K562 (cell line): ENCODE data around the gene CD300A. TPM values are rescaled to one million over a fixed set of nuclear protein-coding genes. Genes with fewer than 3 reads are reported as not detected.

Experiments used
- ARID1B ChIP-seq: fragments of 450-650 bp; IDR thresholded peaks from 2 replicates; pipeline ENCODE4 v1.6.1; 2016; ENCODE audit warnings: antibody characterized with exemption, mild to moderate bottlenecking, inconsistent platforms
- BRF1 ChIP-seq: IDR thresholded peaks from 3 replicates; pipeline ENCODE4 v1.6.1; 2011; ENCODE audit warnings: borderline replicate concordance, mild to moderate bottlenecking; ENCODE audit not compliant: insufficient read length; ENCODE audit errors: extremely low read depth
- DIDO1 ChIP-seq: fragments of 450-650 bp; IDR thresholded peaks from 2 replicates; pipeline ENCODE4 v1.6.1; 2016; ENCODE audit warnings: low read depth, missing biosample characterization, missing genetic modification characterization
- EWSR1 ChIP-seq: fragments of 450-650 bp; IDR thresholded peaks from 2 replicates; pipeline ENCODE4 v1.6.1; 2018; ENCODE audit warnings: borderline replicate concordance, mild to moderate bottlenecking, low read depth, moderate library complexity; ENCODE audit not compliant: partially characterized antibody
- HDGF ChIP-seq: fragments of 450-650 bp; IDR thresholded peaks from 2 replicates; pipeline ENCODE4 v1.6.1; 2016
- HNRNPH1 ChIP-seq: fragments of 200-400 bp; formaldehyde crosslinking; optimal IDR thresholded peaks from 2 replicates; pipeline ENCODE3; 2017; ENCODE audit warnings: low read depth, mild to moderate bottlenecking, low read length, moderate library complexity
- KLF13 ChIP-seq: fragments of 450-650 bp; IDR thresholded peaks from 2 replicates; pipeline ENCODE4 v1.6.1; 2016; ENCODE audit warnings: missing genetic modification characterization, low read depth, mild to moderate bottlenecking, missing compliant biosample characterization, moderate library complexity, borderline replicate concordance
- MAFK ChIP-seq: IDR thresholded peaks from 2 replicates; pipeline ENCODE4 v1.6.1; 2011; ENCODE audit warnings: low read length, improper control_type of control experiment
- NFIX ChIP-seq: fragments of 250-450 bp; sonication (Bioruptor Pico); IDR thresholded peaks from 2 replicates; pipeline ENCODE4 v1.4.0; 2020; ENCODE audit warnings: low read depth, mild to moderate bottlenecking, moderate library complexity
- REST ChIP-seq, 2 experiments: fragments of 450-650 bp; formaldehyde crosslinking in 1 of 2; IDR thresholded peaks; 2 replicates each; pipeline versions ENCODE4 v1.4.0 to v1.6.1; 2014 to 2020; ENCODE audit warnings: mild to moderate bottlenecking in 2 of 2, borderline replicate concordance in 1 of 2, low read depth in 1 of 2
- SMAD3 ChIP-seq: fragments of 450-650 bp; formaldehyde crosslinking; conservative IDR thresholded peaks from 2 replicates; pipeline ENCODE4 v1.4.0; 2020; ENCODE audit warnings: mild to moderate bottlenecking
- ZFX ChIP-seq: sonication (generic); formaldehyde crosslinking; IDR thresholded peaks from 2 replicates; pipeline ENCODE4 v1.8.0; 2022; ENCODE audit warnings: mild to moderate bottlenecking, missing genetic modification reagents, moderate library complexity
- ZNF146 ChIP-seq: IDR thresholded peaks from one replicate; pipeline ENCODE4 v1.6.1; 2018; ENCODE audit warnings: missing compliant biosample characterization; ENCODE audit not compliant: unreplicated experiment
- polyA plus RNA-seq, 8 experiments: library from polyadenylated mRNA; depleted of rRNA in 4 of 8; stranded (reverse) in 5 of 8; unstranded in 3 of 8; fragments of >200 nt; fragmentation: Nextera tagmentation in 2 of 8; fragmentation: Illumina TruSeq in 1 of 8; extraction: Ambion mirVana in 2 of 8; extraction: Trizol in 1 of 8; gene quantifications; 2 replicates each; pipeline versions ENCODE4 v1.2.1 to v1.2.3, GENCODE V29; 2011 to 2014; ENCODE audit warnings: inconsistent platforms in 1 of 8, missing spikeins in 1 of 8
- total RNA-seq, 7 experiments: library from RNA; depleted of rRNA in 6 of 7; stranded (reverse); fragments of >200 nt in 6 of 7; fragmentation: Illumina TruSeq in 2 of 7; extraction: Trizol in 2 of 7; gene quantifications; 2 replicates each; pipeline versions ENCODE4 v1.2.1 to v1.2.3, GENCODE V29; 2011 to 2021; ENCODE audit warnings: low replicate concordance in 1 of 7
- TF ChIP-seq, protein P1 (sequence below): fragments of 450-650 bp; formaldehyde crosslinking; IDR thresholded peaks from 2 replicates; pipeline ENCODE4 v1.4.0; 2020; ENCODE audit warnings: mild to moderate bottlenecking, moderate library complexity
- TF ChIP-seq, protein P2 (sequence below): fragments of 450-650 bp; formaldehyde crosslinking; IDR thresholded peaks from 2 replicates; pipeline ENCODE4 v1.4.0; 2020; ENCODE audit warnings: mild to moderate bottlenecking, moderate library complexity

CD300A gene
- total and polyA plus RNA-seq, 9 of the 15 experiments (the other 6 are each of a cell fraction or from before 2014, with no cell fraction given) = 0.21 to 1.7 (median 0.41) TPM; not detected in 1

DNA sequence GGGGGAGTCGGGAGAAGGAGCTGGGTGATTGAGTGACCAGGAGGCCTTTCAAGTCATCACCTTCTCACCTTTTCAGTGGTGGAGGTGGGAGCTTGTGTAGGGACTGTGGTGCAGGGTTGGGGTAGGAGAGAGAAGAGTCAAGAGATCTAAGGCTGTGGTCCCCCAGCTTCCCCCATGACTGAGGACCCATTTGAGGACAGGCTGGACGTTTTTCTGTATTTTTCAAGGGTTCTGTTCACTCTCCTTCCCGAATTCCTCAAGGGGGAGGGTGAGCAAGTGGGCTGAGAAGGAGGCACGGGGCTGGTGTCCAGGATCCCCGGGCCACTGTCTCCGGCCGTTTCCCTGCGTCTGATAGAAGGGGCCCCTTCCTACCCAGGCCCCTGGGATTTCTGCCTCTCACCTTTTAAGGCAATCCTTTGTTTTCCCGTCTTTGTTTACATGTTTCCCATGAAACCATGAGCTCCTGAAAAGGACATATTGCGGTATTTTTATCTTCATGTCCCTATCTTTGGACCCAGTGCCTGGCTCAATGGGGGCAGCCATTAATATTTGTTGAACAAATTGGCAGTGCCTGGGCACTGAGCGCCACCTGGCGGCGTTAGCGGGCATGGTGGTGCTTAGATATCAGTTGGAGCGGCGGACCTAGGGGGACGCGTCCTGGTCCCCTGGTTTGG lies 9.2 kb upstream of the CD300A start (continued):
- peak; percentile 59; the same call in 1 of the 2 replicates for TF ChIP-seq HDGF
- TF ChIP-seq, protein P1, sequence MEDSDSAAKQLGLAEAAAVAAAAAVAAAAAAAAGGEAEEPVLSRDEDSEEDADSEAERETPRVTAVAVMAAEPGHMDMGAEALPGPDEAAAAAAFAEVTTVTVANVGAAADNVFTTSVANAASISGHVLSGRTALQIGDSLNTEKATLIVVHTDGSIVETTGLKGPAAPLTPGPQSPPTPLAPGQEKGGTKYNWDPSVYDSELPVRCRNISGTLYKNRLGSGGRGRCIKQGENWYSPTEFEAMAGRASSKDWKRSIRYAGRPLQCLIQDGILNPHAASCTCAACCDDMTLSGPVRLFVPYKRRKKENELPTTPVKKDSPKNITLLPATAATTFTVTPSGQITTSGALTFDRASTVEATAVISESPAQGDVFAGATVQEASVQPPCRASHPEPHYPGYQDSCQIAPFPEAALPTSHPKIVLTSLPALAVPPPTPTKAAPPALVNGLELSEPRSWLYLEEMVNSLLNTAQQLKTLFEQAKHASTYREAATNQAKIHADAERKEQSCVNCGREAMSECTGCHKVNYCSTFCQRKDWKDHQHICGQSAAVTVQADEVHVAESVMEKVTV = peak; percentile 99
- no peak for TF ChIP-seq ZFX (CRISPR knock-in tag)
- TF ChIP-seq ARID1B = no peak
- no peak for TF ChIP-seq MAFK
- no peak for TF ChIP-seq ZNF146 (CRISPR knock-in tag)
- no peak for TF ChIP-seq NFIX (CRISPR knock-in tag)
- 0 out of 2 replicates have a peak, but pooled peaks have one; percentile 22 for TF ChIP-seq KLF13 (tag)
- TF ChIP-seq, protein P2, sequence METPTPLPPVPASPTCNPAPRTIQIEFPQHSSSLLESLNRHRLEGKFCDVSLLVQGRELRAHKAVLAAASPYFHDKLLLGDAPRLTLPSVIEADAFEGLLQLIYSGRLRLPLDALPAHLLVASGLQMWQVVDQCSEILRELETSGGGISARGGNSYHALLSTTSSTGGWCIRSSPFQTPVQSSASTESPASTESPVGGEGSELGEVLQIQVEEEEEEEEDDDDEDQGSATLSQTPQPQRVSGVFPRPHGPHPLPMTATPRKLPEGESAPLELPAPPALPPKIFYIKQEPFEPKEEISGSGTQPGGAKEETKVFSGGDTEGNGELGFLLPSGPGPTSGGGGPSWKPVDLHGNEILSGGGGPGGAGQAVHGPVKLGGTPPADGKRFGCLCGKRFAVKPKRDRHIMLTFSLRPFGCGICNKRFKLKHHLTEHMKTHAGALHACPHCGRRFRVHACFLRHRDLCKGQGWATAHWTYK (CRISPR knock-in tag) = no peak
- TF ChIP-seq DIDO1 = 0 out of 2 replicates have a peak, but pooled peaks have one; percentile 46
- no peak for TF ChIP-seq EWSR1
- no peak for TF ChIP-seq HNRNPH1
- 0 out of 2 replicates have a peak, but pooled peaks have one; percentile 42 for TF ChIP-seq SMAD3
- no peak for TF ChIP-seq BRF1
- peak; percentile 94 for TF ChIP-seq REST (IDR thresholded peaks at IDR 0.05; ENCODE audit: borderline replicate concordance)
- TF ChIP-seq REST (CRISPR knock-in tag; IDR thresholded peaks at IDR 0.05; ENCODE audit: low read depth) = no peak
